Measurements from ENCODE around the gene PHRF1.

PHRF1 gene

DNA sequence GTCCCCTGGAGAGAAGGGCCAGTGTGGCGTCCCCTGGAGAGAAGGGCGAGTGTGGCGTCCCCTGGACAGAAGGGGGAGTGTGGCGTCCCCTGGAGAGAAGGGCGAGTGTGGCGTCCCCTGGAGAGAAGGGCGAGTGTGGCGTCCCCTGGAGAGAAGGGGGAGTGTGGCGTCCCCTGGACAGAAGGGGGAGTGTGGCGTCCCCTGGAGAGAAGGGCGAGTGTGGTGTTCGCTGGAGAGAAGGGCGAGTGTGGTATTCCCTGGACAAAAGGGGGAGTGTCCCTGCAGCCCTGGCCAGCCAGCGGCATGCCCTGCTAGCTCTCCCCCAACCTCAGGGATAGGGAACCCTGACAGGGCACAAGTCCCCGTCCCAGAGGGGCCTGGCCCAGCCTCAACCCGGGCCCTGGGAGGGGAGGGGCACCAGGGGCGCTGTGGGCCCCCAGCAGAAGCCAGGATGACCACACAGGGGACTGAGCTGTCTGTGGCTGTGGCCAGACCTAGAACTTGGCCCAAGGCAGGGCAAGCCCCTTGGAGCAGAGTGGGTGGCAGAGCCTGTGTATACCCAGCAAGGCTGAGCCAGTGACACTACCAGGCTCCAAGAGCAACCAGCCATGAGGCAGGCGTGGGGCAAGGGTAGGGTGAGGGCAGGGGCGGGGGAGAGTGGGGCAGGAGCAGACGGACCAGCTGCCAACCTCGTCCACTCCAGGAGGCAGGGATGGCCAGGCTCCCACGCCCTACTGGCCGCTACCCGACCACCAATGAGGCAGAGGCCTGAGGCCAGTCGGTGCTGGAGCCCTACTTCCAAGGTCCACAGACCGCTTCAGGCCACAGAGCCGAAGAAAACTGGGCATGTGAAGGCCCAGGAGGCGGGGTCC, 45.1 kb upstream of the PHRF1 start:
- H3K4me3 ChIP-seq (replicated peaks; ENCODE audit: low read depth, low read length): no peak overlapping the region
- peaks cover 18% of the 10 kb centered on the region for H3K36me3 ChIP-seq (ENCODE audit: control insufficient read depth, insufficient read depth, low read length)
- no peaks in the 10 kb centered on the region for H3K27me3 ChIP-seq (replicated peaks; ENCODE audit: control insufficient read depth, insufficient read depth, low read length)
- no peak for DNase-seq (ENCODE audit: extremely low read depth, insufficient read length)
- TF ChIP-seq CTCF (IDR thresholded peaks at IDR 0.05; ENCODE audit: insufficient read depth, low read length, poor library complexity, severe bottlenecking): no peak

DNA sequence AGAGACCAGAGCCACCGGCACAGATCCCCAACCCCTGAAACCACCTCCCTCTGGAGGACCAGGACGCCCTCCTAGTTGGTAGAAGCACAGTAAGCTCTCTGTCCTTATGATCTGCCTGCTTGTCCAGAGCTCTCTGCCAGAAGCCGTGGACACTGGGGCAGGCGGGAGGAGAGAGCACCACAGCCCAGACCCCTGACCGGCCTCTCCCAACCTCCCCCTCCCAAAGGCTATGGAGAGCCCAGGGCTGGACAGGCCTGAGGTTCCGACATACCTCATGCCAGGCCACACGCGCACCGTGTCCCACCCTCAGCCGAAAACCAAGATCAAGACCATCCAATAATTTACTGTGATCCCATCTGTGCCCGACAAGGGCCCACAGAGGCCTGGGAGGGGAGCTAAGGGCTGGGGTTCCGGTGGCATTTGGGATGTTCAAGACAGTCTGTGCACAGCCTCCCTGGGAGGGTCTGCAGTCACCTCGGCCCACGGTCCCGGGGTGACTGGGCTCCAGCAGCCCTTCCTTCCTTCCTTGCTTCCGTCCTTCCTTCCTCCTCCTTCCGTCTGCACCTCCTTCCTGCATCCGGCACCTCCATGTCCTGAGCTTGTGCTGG, 44.2 kb upstream of the PHRF1 start:
- no peak overlapping the region for H3K4me3 ChIP-seq (replicated peaks; ENCODE audit: low read depth, low read length)
- H3K27me3 ChIP-seq (replicated peaks; ENCODE audit: control insufficient read depth, insufficient read depth, low read length): no peaks in the 10 kb centered on the region
- no peak for TF ChIP-seq CTCF (IDR thresholded peaks at IDR 0.05; ENCODE audit: insufficient read depth, low read length, poor library complexity, severe bottlenecking)
- DNase-seq (ENCODE audit: extremely low read depth, insufficient read length): no peak
- H3K36me3 ChIP-seq (ENCODE audit: control insufficient read depth, insufficient read depth, low read length): peaks cover 18% of the 10 kb centered on the region

- H3K36me3 ChIP-seq (ENCODE audit: control insufficient read depth, insufficient read depth, low read length): peaks cover 18% of the 10 kb centered on the region
- DNase-seq (ENCODE audit: extremely low read depth, insufficient read length): no peak
- H3K4me3 ChIP-seq (replicated peaks; ENCODE audit: low read depth, low read length): no peak overlapping the region
- TF ChIP-seq CTCF (IDR thresholded peaks at IDR 0.05; ENCODE audit: insufficient read depth, low read length, poor library complexity, severe bottlenecking): no peak
- H3K27me3 ChIP-seq (replicated peaks; ENCODE audit: control insufficient read depth, insufficient read depth, low read length): no peaks in the 10 kb centered on the region
These were observed 43.7 kb upstream of the PHRF1 start for GRCh38 chr11:532527-532985.

DNA sequence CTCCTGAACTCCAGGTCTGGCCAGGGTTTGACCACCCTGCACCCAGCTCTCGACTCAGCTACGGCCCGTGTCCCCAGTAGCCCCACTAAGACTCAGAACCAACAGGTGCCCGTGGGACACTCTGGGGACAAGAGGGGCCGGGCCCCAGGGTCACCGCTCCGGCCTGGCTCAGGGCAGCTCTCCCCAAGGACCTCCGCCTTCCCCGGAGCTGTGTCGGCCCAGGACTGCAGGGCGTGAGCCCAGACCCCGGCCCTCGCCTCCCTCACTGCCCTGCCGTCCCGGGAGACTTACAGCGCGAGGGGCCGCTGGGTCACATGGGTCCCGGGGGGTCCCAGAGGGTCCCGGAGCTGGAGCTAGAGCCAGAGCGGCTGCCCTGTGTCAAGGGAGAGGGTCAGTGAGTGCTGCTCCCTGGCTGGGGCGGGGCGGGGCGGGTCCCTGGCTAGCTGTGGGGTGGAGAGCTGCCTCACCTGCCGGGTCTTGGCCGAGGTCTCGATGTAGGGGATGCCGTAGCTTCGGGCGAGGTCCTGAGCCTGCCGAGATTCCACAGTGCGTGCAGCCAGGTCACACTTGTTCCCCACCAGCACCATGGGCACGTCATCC, 43.2 kb upstream of the PHRF1 start:
- Histone ChIP-seq H3K4me3 (replicated peaks; ENCODE audit: low read depth, low read length) (no peak overlapping the region), H3K27me3 (replicated peaks; ENCODE audit: control insufficient read depth, insufficient read depth, low read length) (no peaks in the 10 kb centered on the region), H3K36me3 (ENCODE audit: control insufficient read depth, insufficient read depth, low read length) (peaks cover 18% of the 10 kb centered on the region)
- no peak for TF ChIP-seq CTCF (IDR thresholded peaks at IDR 0.05; ENCODE audit: insufficient read depth, low read length, poor library complexity, severe bottlenecking)
- DNase-seq (ENCODE audit: extremely low read depth, insufficient read length): no peak

GRCh38 chr11:533586-534395, 42.5 kb upstream of the PHRF1 start:
- no peaks in the 10 kb centered on the region for H3K27me3 ChIP-seq (replicated peaks; ENCODE audit: control insufficient read depth, insufficient read depth, low read length)
- no peak for DNase-seq (ENCODE audit: extremely low read depth, insufficient read length)
- peaks cover 18% of the 10 kb centered on the region for H3K36me3 ChIP-seq (ENCODE audit: control insufficient read depth, insufficient read depth, low read length)
- peak overlapping the region; percentile 81 for H3K4me3 ChIP-seq (replicated peaks; ENCODE audit: low read depth, low read length)
- no peak for TF ChIP-seq CTCF (IDR thresholded peaks at IDR 0.05; ENCODE audit: insufficient read depth, low read length, poor library complexity, severe bottlenecking)
